ENCODE measurements around the gene SPRED1. TPM values are rescaled to one million over a fixed set of nuclear protein-coding genes. Genes with fewer than 3 reads are reported as not detected.

The SPRED1 gene
- polyA plus RNA-seq, 1 experiment = 15.1 TPM

DNA sequence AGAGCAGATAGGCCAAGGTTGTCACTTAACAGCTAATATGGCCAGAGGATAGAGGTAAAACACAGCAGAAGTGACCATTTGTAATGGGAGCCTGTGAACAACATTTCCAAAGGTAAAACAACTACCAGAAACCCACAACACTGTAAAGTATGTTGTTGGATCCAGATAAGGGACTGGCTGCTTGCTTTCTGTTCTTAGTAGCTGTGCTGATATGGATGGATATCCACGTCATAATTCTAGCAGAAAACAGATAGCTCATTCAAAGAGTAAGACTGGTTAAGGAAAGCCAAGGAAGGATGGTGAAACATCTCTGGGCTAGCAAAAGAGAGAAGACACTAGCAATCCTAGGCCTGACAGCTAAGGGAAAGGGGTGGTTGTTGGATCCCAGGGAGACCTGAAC lies 36.9 kb upstream of the SPRED1 start:
- Histone ChIP-seq H3K27ac (ENCODE audit: low read depth, low read length) (no peak overlapping the region), H3K4me3 (ENCODE audit: low read depth, low read length) (no peak overlapping the region), H3K27me3 (ENCODE audit: control insufficient read depth, insufficient read depth, low read length) (no peaks in the 10 kb centered on the region), H3K9me3 (ENCODE audit: control insufficient read depth, insufficient read depth, low read length) (no peaks in the 10 kb centered on the region)
- no peak for DNase-seq (ENCODE audit: low read depth, low spot score)
- POLR2A ChIA-PET = no interaction called here
- TF ChIP-seq, protein P1, sequence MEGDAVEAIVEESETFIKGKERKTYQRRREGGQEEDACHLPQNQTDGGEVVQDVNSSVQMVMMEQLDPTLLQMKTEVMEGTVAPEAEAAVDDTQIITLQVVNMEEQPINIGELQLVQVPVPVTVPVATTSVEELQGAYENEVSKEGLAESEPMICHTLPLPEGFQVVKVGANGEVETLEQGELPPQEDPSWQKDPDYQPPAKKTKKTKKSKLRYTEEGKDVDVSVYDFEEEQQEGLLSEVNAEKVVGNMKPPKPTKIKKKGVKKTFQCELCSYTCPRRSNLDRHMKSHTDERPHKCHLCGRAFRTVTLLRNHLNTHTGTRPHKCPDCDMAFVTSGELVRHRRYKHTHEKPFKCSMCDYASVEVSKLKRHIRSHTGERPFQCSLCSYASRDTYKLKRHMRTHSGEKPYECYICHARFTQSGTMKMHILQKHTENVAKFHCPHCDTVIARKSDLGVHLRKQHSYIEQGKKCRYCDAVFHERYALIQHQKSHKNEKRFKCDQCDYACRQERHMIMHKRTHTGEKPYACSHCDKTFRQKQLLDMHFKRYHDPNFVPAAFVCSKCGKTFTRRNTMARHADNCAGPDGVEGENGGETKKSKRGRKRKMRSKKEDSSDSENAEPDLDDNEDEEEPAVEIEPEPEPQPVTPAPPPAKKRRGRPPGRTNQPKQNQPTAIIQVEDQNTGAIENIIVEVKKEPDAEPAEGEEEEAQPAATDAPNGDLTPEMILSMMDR (IDR thresholded peaks at IDR 0.05; ENCODE audit: low read depth, low read length) = no peak
- CTCF ChIA-PET = interaction anchor here (0.6 to 1.6 kb wide), 3 partner anchors 29 to 220 kb away, joined by 3 to 4 read pairs (median 3); no protein-coding TSS in a partner anchor

DNA sequence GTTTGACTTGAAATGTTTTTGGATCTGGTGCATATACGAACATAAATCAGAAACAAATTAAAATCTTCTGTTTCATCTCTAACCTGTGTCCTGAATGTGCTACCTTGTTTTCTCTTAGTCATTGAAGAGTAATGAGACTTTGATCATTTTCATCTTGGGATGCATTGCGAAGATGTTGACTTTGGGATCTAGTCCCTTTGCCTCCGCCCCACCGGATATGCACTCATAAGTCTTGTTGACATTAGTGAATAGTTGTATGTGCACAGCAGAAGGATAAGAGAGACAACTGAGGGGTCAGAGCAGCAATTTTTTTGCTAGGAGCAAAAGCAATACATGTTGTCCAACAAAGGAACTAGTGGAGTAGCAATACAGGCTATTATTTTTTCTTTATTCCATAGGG lies 35.9 kb upstream of the SPRED1 start:
- Histone ChIP-seq H3K4me3 (ENCODE audit: low read depth, low read length) (no peak overlapping the region), H3K27ac (ENCODE audit: low read depth, low read length) (no peak overlapping the region), H3K27me3 (ENCODE audit: control insufficient read depth, insufficient read depth, low read length) (no peaks in the 10 kb centered on the region), H3K9me3 (ENCODE audit: control insufficient read depth, insufficient read depth, low read length) (no peaks in the 10 kb centered on the region)
- POLR2A ChIA-PET = interaction anchor here (0.9 kb wide), 1 partner anchor 144 kb away, joined by 3 read pairs; no protein-coding TSS in a partner anchor
- no peak for DNase-seq (ENCODE audit: low read depth, low spot score)
- TF ChIP-seq, protein P1 (IDR thresholded peaks at IDR 0.05; ENCODE audit: low read depth, low read length) = no peak
- CTCF ChIA-PET = interaction anchor here (1.1 to 1.6 kb wide), 2 partner anchors 44 to 221 kb away, joined by 3 to 4 read pairs; no protein-coding TSS in a partner anchor

DNA sequence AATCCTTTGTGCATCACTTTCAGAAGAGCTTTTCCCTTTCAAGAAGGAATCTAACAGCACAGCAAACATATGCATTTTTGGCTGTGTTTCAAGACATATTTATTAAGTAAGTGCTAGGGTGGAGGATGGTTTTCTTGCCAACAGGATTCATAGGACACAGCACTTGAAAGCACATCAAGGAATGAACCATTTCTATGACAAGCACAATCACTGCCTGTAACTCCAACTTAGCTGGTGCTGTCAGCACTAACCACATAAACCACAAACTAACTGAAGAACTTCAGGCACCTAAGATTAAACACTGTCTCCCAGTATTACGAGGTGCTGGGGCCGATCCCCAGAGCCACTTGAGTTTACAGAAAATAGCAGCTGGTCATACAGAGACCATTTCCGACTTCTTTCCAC lies 35.4 kb upstream of the SPRED1 start:
- no peak overlapping the region for H3K4me3 ChIP-seq (ENCODE audit: low read depth, low read length)
- no peaks in the 10 kb centered on the region for H3K9me3 ChIP-seq (ENCODE audit: control insufficient read depth, insufficient read depth, low read length)
- no peaks in the 10 kb centered on the region for H3K27me3 ChIP-seq (ENCODE audit: control insufficient read depth, insufficient read depth, low read length)
- DNase-seq (ENCODE audit: low read depth, low spot score) = peak; percentile 23
- ChIA-PET CTCF (no interaction called here), POLR2A (interaction anchor here (0.9 kb wide), 1 partner anchor 145 kb away, joined by 3 read pairs; no protein-coding TSS in a partner anchor)
- H3K27ac ChIP-seq (ENCODE audit: low read depth, low read length) = no peak overlapping the region
- TF ChIP-seq, protein P1 (IDR thresholded peaks at IDR 0.05; ENCODE audit: low read depth, low read length) = no peak

DNA sequence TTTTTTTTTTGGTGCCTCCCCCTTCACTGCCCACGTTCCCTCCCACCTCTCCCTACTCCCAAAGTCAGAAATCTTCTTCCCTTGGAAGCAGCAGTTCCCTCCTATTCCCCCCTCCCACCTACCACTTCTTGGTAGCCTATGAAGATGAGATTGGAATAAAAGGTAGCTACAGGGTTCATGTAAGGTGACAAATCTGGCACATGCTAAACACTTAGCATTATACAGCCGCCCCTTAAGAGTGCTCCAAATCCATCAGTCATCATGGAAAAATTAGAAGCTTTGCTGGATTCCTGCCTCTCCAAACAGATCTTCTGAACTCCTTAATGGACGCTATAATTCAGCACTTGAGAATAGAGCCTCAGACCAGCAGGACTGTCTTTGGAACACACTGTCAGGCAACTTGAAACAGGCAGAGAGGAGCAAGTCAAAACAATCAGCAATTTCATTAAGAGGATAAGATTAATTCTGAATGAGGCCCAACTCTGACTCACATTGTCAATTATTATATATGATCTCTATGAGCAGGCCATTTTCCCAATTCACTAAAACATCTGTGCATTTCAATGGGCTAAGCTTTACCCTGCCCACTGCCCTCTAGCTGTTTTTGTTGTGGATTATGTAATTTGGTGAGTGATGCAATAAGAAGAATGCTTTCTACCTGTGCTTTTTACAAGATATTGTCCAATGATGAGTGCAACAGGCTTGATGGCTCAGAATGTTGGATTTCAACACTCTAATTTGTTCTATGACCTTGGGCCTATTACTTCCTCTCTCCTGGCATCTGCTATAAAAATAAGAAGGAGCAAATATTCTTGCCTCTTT lies 34.6 kb upstream of the SPRED1 start:
- CTCF ChIA-PET = interaction anchor here (1.3 kb wide), 1 partner anchor 12 kb away, joined by 4 read pairs; no protein-coding TSS in a partner anchor
- Histone ChIP-seq H3K9me3 (ENCODE audit: control insufficient read depth, insufficient read depth, low read length) (no peaks in the 10 kb centered on the region), H3K27me3 (ENCODE audit: control insufficient read depth, insufficient read depth, low read length) (no peaks in the 10 kb centered on the region), H3K27ac (ENCODE audit: low read depth, low read length) (no peak overlapping the region), H3K4me3 (ENCODE audit: low read depth, low read length) (no peak overlapping the region)
- DNase-seq (ENCODE audit: low read depth, low spot score) = no peak
- TF ChIP-seq, protein P1 (IDR thresholded peaks at IDR 0.05; ENCODE audit: low read depth, low read length) = no peak
- POLR2A ChIA-PET = interaction anchor here (0.9 kb wide), 1 partner anchor 146 kb away, joined by 3 read pairs; no protein-coding TSS in a partner anchor

DNA sequence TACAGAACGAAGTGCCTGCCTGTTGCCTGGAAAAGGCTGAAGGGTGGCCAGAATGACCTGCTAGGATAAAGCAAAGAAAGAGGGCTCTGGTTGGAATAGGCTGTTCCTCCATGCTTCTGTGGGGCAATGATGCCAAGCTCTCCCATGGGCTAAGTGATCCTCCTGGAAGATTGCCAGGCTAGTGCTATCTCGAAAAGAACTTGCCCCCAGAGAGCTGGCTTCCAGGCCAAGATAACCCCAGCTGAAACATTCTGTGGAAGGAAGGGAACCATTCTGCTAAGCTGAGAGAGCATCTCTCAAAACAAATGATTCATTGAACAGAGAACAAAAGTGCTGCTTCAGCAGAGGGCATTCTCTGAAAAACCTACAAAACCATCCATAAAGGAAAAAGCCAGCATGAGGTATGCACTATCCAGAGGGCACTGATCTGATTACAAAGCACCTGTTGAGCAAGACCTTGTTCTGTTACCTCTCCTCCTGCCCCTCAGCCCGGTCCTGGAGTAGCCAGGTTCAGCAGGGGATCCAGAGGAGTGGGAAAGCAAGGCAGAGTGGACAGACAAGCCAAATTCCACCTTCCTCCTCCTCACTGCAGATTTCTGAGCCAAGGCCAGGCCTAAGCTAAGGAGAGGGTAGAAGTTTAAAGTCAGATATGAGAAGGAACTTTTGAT lies 31.9 kb upstream of the SPRED1 start:
- POLR2A ChIA-PET = no interaction called here
- no peak overlapping the region for H3K27ac ChIP-seq (ENCODE audit: low read depth, low read length)

More for the DNA sequence above, 31.9 kb upstream of the SPRED1 start:
- CTCF ChIA-PET = no interaction called here
- TF ChIP-seq, protein P1 (IDR thresholded peaks at IDR 0.05; ENCODE audit: low read depth, low read length) = no peak
- H3K9me3 ChIP-seq (ENCODE audit: control insufficient read depth, insufficient read depth, low read length) = no peaks in the 10 kb centered on the region
- no peak for DNase-seq (ENCODE audit: low read depth, low spot score)
- H3K27me3 ChIP-seq (ENCODE audit: control insufficient read depth, insufficient read depth, low read length) = no peaks in the 10 kb centered on the region
- H3K4me3 ChIP-seq (ENCODE audit: low read depth, low read length) = no peak overlapping the region

All from AG04450 (cell line).